Stimulated activated naive B cell treated with anti-CD40 and anti-IgM and Interleukin-4, amounts not matched to agents 10 μg/mL and 1 μg/mL and 100 μg/mL, for 72 hours (primary cell): ENCODE results near the gene GSTA3.
"Not testable (repeated sequence)": the region's sequence is repeated elsewhere in the genome, so short reads cannot be mapped to it uniquely, and the experiment has no call there.

ENCODE experiments used
- ATAC-seq, 2 donors: fragments of 150-1000 bp; cut with Tn5 transposase; replicated peaks; 2 replicates each; pipeline ENCODE4 v1.10.0; 2021; ENCODE audit warnings: moderate library complexity in 1 of 2
- DNase-seq: peaks from one replicate; pipeline ENCODE4 v3.0.0; 2021
- H3K27ac Mint-ChIP-seq: one replicate; pipeline ENCODE4 v1.8.0; 2022; ENCODE audit warnings: mild to moderate bottlenecking, mixed read lengths
- H3K27me3 Mint-ChIP-seq, 2 donors: one replicate each; pipeline ENCODE4 v1.8.0; 2022; ENCODE audit warnings: mixed read lengths in 2 of 2
- H3K36me3 Mint-ChIP-seq, 2 donors: one replicate each; pipeline ENCODE4 v1.8.0; 2022; ENCODE audit warnings: mixed read lengths in 2 of 2, mild to moderate bottlenecking in 1 of 2
- H3K4me1 Mint-ChIP-seq, 2 donors: one replicate each; pipeline ENCODE4 v1.8.0; 2022; ENCODE audit warnings: mixed read lengths in 2 of 2, mild to moderate bottlenecking in 1 of 2
- H3K4me3 Mint-ChIP-seq, 2 donors: one replicate each; pipeline ENCODE4 v1.8.0; 2022; ENCODE audit warnings: mild to moderate bottlenecking in 2 of 2, mixed read lengths in 2 of 2, moderate library complexity in 1 of 2
- H3K9me3 Mint-ChIP-seq, 2 donors: one replicate each; pipeline ENCODE4 v1.8.0; 2022; ENCODE audit warnings: mixed read lengths in 2 of 2, mild to moderate bottlenecking in 1 of 2

Gene GSTA3

GRCh38 chr6:52861151-52861550, 48.3 kb downstream of the GSTA3 start:
- H3K4me3 Mint-ChIP-seq, H3K36me3 Mint-ChIP-seq, ATAC-seq, DNase-seq, H3K4me1 Mint-ChIP-seq, H3K27ac Mint-ChIP-seq, H3K9me3 Mint-ChIP-seq: not testable (repeated sequence)
- peaks cover 47 to 55% of the 10 kb centered on the region in 2 donors for H3K27me3 Mint-ChIP-seq

GRCh38 chr6:52858416-52858815, 51.1 kb downstream of the GSTA3 start:
- no peak overlapping the region for H3K27ac Mint-ChIP-seq
- no peaks in the 10 kb centered on the region for H3K36me3 Mint-ChIP-seq
- ATAC-seq (no peak), DNase-seq (no peak)
- H3K4me1 Mint-ChIP-seq: no peaks in the 10 kb centered on the region
- no peaks in the 10 kb centered on the region for H3K9me3 Mint-ChIP-seq
- H3K4me3 Mint-ChIP-seq: no peak overlapping the region
- H3K27me3 Mint-ChIP-seq: peaks cover 53 to 58% of the 10 kb centered on the region in 2 donors

- not testable (repeated sequence) for H3K36me3 Mint-ChIP-seq, ATAC-seq
Measured at GRCh38 chr6:52856137-52856536, 53.4 kb downstream of the GSTA3 start.

GRCh38 chr6:52849137-52849536, 60.4 kb downstream of the GSTA3 start:
- H3K36me3 Mint-ChIP-seq: peaks cover 0 to 4% of the 10 kb centered on the region in 2 donors
- H3K4me3 Mint-ChIP-seq: no peak overlapping the region
- H3K27ac Mint-ChIP-seq: no peak overlapping the region
- H3K27me3 Mint-ChIP-seq: peaks cover 26 to 32% of the 10 kb centered on the region in 2 donors
- H3K4me1 Mint-ChIP-seq: no peaks in the 10 kb centered on the region
- ATAC-seq (no peak), DNase-seq (no peak)
- peaks cover 0 to 4% of the 10 kb centered on the region in 2 donors for H3K9me3 Mint-ChIP-seq

More at GRCh38 chr6:52856137-52856536, 53.4 kb downstream of the GSTA3 start:
- H3K27me3 Mint-ChIP-seq: peaks cover 46 to 64% of the 10 kb centered on the region in 2 donors
- not testable (repeated sequence) for H3K4me3 Mint-ChIP-seq, H3K4me1 Mint-ChIP-seq, H3K9me3 Mint-ChIP-seq, DNase-seq, H3K27ac Mint-ChIP-seq
